PC-3 (cell line): Measurements from ENCODE around the gene LIMA1. TPM values are rescaled to one million over a fixed set of nuclear protein-coding genes. Genes with fewer than 3 reads are reported as not detected.
"Not testable (repeated sequence)": the region's sequence is repeated elsewhere in the genome, so short reads cannot be mapped to it uniquely, and the experiment has no call there.

Experiments
- ATAC-seq: fragments of 200-7000 bp; cut with Tn5 transposase; 2 replicates; pipeline ENCODE4 v1.9.1; 2020; ENCODE audit warnings: mild to moderate bottlenecking, moderate library complexity
- BruUV-seq: library from RNA; stranded (reverse); fragments of 400-500 nt; replicated peaks from 2 replicates; lab custom pipeline; 2021; lab: Mats Ljungman, UMichigan
- CTCF ChIA-PET: fragments of 300-600 bp; sonication (Branson Sonifier 250); formaldehyde crosslinking; loops from one replicate; lab custom pipeline; 2022; ENCODE audit warnings: antibody characterized with exemption; lab: Charles Lee
- POLR2A ChIA-PET: fragments of 300-600 bp; sonication (Branson Sonifier 250); formaldehyde crosslinking; loops from one replicate; lab custom pipeline; 2022; ENCODE audit warnings: antibody characterized with exemption; ENCODE audit not compliant: unreplicated experiment; lab: Charles Lee
- DNase-seq: peaks from one replicate; pipeline ENCODE4 v3.0.0-alpha.2; 2015
- H2AFZ ChIP-seq: fragments of 300-600 bp; sonication (generic); 2 replicates; pipeline ENCODE4 v1.6.0; 2016; ENCODE audit warnings: antibody characterized with exemption, low read length
- H3F3A ChIP-seq: fragments of 300-600 bp; sonication (generic); one replicate; pipeline ENCODE4 v1.6.0; 2017; ENCODE audit warnings: antibody characterized with exemption, low read length, control low read depth, mild to moderate bottlenecking; ENCODE audit not compliant: unreplicated experiment
- H3K27ac ChIP-seq: fragments of 300-600 bp; sonication (generic); 2 replicates; pipeline ENCODE4 v1.5.1; 2016; ENCODE audit warnings: mild to moderate bottlenecking, low read length
- H3K27me3 ChIP-seq: fragments of 300-600 bp; sonication (generic); 2 replicates; pipeline ENCODE4 v1.6.1; 2016; ENCODE audit warnings: low read length, mixed read lengths
- H3K36me3 ChIP-seq: fragments of 300-600 bp; sonication (generic); 2 replicates; pipeline ENCODE4 v1.6.1; 2016; ENCODE audit warnings: low read depth, mixed run types, low read length, mixed read lengths
- H3K4me1 ChIP-seq: fragments of 300-600 bp; sonication (generic); 2 replicates; pipeline ENCODE4 v1.5.1; 2016; ENCODE audit warnings: low read length; ENCODE audit not compliant: insufficient read depth
- H3K4me2 ChIP-seq: fragments of 300-600 bp; sonication (generic); 2 replicates; pipeline ENCODE4 v1.6.0; 2016; ENCODE audit warnings: low read length
- H3K4me3 ChIP-seq: fragments of 300-600 bp; sonication (generic); 2 replicates; pipeline ENCODE4 v1.5.1; 2016; ENCODE audit warnings: mild to moderate bottlenecking, low read length, mixed read lengths
- H3K79me2 ChIP-seq: fragments of 300-600 bp; sonication (generic); 2 replicates; pipeline ENCODE4 v1.6.1; 2017; ENCODE audit warnings: low read length, mixed read lengths
- H3K9ac ChIP-seq: fragments of 300-600 bp; sonication (generic); 2 replicates; pipeline ENCODE4 v1.6.0; 2016; ENCODE audit warnings: mild to moderate bottlenecking, low read length
- H3K9me2 ChIP-seq: fragments of 300-600 bp; sonication (generic); replicated peaks from 2 replicates; pipeline ENCODE4 v1.6.1; 2016; ENCODE audit warnings: mixed run types, low read length, mixed read lengths
- H3K9me3 ChIP-seq: fragments of 300-600 bp; sonication (generic); 2 replicates; pipeline ENCODE4 v1.6.1; 2016; ENCODE audit warnings: low read length, mixed read lengths
- H4K20me1 ChIP-seq: fragments of 300-600 bp; sonication (generic); 2 replicates; pipeline ENCODE4 v1.6.1; 2016; ENCODE audit warnings: low read length, mixed read lengths
- EZH2 ChIP-seq: fragments of 300-600 bp; sonication (generic); IDR thresholded peaks from one replicate; pipeline ENCODE4 v1.6.1; 2017; ENCODE audit warnings: antibody characterized with exemption, mild to moderate bottlenecking, low read length; ENCODE audit not compliant: unreplicated experiment
- EZH2phosphoT487 ChIP-seq: fragments of 300-600 bp; sonication (generic); IDR thresholded peaks from 2 replicates; pipeline ENCODE4 v1.6.1; 2018; ENCODE audit warnings: mild to moderate bottlenecking, antibody characterized with exemption, low read length, borderline replicate concordance
- intact Hi-C: fragments of 100-400 bp; cut with micrococcal nuclease; formaldehyde crosslinking; loops from 2 replicates; pipeline ENCODE4 v1.9.0; 2023
- total RNA-seq: library from RNA; depleted of rRNA; stranded (reverse); fragments of >200 nt; gene quantifications from 2 replicates; pipeline ENCODE4 v1.2.3, GENCODE V29; 2014
- TF ChIP-seq, protein P1 (sequence below): fragments of 300-600 bp; sonication (generic); conservative IDR thresholded peaks from 2 replicates; pipeline ENCODE4 v1.5.1; 2017; ENCODE audit warnings: antibody characterized with exemption, low read depth, mild to moderate bottlenecking, low read length

The LIMA1 gene
- total RNA-seq, 1 experiment from 2014 or later: 45.1 TPM

DNA sequence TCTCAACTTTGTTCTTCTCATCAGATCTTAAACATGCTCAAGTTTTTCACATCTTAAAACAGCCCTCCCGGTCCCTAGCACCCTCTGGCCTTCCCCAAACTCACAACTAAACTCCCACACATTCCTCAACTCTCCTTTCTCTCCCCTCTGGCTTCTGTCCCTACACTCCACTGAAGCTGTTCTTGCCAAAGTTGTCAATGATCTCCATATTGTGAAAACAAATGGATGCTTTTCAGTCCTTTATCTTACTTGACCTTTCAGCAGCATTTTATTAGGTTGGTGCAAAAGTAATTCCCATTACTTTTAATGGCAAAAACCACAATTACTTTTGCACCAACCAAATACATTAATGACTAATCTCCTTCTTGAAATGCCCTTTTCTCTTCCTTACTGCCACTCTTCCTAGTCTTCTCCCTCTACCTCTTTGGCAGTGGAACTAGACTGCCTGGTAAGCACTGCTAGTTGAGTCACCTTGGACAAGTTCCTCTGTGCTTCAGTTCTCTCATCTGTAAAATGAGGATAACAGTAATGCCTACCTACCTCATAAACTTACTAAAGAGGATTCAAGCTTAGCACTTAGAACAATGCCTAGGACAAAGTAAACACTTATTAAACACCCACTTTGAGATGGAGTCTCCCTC lies 132.2 kb downstream of the LIMA1 start:
- H3K27me3 ChIP-seq: no peaks in the 10 kb centered on the region
- H3K36me3 ChIP-seq: no peaks in the 10 kb centered on the region
- BruUV-seq: no TSS peak
- ATAC-seq (peak; percentile 73), DNase-seq (peak; percentile 46)
- no peaks in the 10 kb centered on the region for H3K4me1 ChIP-seq
- H3K4me3 ChIP-seq: no peak overlapping the region
- H2AFZ ChIP-seq: no peak overlapping the region
- intact Hi-C loops: no loop called here
- H3K27ac ChIP-seq: no peak overlapping the region
- no peaks in the 10 kb centered on the region for H3K9me2 ChIP-seq
- no peaks in the 10 kb centered on the region for H4K20me1 ChIP-seq
- no peak overlapping the region for H3K9ac ChIP-seq
- TF ChIP-seq EZH2 (no peak), EZH2phosphoT487 (no peak)
- TF ChIP-seq, protein P1, sequence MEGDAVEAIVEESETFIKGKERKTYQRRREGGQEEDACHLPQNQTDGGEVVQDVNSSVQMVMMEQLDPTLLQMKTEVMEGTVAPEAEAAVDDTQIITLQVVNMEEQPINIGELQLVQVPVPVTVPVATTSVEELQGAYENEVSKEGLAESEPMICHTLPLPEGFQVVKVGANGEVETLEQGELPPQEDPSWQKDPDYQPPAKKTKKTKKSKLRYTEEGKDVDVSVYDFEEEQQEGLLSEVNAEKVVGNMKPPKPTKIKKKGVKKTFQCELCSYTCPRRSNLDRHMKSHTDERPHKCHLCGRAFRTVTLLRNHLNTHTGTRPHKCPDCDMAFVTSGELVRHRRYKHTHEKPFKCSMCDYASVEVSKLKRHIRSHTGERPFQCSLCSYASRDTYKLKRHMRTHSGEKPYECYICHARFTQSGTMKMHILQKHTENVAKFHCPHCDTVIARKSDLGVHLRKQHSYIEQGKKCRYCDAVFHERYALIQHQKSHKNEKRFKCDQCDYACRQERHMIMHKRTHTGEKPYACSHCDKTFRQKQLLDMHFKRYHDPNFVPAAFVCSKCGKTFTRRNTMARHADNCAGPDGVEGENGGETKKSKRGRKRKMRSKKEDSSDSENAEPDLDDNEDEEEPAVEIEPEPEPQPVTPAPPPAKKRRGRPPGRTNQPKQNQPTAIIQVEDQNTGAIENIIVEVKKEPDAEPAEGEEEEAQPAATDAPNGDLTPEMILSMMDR: no peak
- H3K79me2 ChIP-seq: no peaks in the 10 kb centered on the region
- H3F3A ChIP-seq: no peaks in the 10 kb centered on the region
- CTCF ChIA-PET: no interaction called here
- H3K9me3 ChIP-seq: no peaks in the 10 kb centered on the region
- H3K4me2 ChIP-seq: no peak overlapping the region
- POLR2A ChIA-PET: no interaction called here

DNA sequence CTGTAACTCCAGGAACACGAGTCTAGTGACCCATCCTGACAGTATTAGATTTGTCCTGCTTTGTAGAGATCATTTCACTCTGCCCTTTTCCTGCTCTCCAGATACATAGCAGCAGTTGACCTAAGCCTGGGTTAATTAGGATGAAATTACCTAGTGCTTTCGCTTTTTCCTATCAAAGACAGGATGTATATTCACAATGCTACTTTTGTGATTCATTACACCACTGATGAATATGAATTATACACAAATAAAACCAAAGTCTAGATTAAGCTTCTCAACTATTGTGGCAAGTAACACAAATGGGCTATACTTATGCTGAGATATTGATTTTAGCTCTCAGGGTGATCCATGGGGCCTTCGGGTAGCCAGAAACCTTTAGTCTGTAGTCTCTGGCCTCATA lies 134.0 kb downstream of the LIMA1 start:
- intact Hi-C loops: no loop called here
- H3F3A ChIP-seq: no peaks in the 10 kb centered on the region
- TF ChIP-seq EZH2: no peak
- no peak for TF ChIP-seq EZH2phosphoT487
- TF ChIP-seq, protein P1: no peak
- no peaks in the 10 kb centered on the region for H3K9me2 ChIP-seq
- no peak overlapping the region for H3K4me3 ChIP-seq
- no peaks in the 10 kb centered on the region for H4K20me1 ChIP-seq
- H3K9me3 ChIP-seq: no peaks in the 10 kb centered on the region
- H3K27me3 ChIP-seq: no peaks in the 10 kb centered on the region
- H2AFZ ChIP-seq: no peak overlapping the region
- ChIA-PET CTCF (interaction anchor here (0.6 kb wide), 1 partner anchor 27 kb away, joined by 4 read pairs; no protein-coding TSS in a partner anchor), POLR2A (no interaction called here)
- BruUV-seq: no TSS peak
- no peak for DNase-seq
- ATAC-seq: no peak
- H3K79me2 ChIP-seq: no peaks in the 10 kb centered on the region
- H3K9ac ChIP-seq: no peak overlapping the region
- H3K4me1 ChIP-seq: no peaks in the 10 kb centered on the region
- H3K27ac ChIP-seq: no peak overlapping the region
- no peak overlapping the region for H3K4me2 ChIP-seq
- H3K36me3 ChIP-seq: no peaks in the 10 kb centered on the region

DNA sequence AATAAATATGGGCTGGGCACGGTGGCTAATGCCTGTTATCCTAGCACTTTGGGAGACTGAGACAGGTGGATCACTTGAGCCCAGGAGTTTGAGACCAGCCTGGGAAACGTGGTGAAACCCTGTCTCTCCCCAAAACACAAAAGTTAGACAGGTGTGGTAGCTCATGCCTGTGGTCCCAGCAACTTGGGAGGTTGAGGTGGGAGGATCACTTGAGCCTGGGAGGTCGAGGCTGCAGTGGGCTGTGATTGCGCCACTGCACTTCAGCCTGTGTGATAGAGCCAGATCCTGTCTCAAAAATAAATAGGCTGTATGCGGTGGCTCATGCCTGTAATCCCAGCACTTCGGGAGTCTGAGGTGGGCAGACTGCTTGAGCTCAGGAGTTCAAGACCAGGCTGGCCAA lies 135.3 kb downstream of the LIMA1 start:
- BruUV-seq, H3K4me3 ChIP-seq, H3F3A ChIP-seq, H3K79me2 ChIP-seq, H4K20me1 ChIP-seq, intact Hi-C loops, H3K36me3 ChIP-seq, H3K4me1 ChIP-seq, H3K9me2 ChIP-seq, CTCF ChIA-PET, H3K27me3 ChIP-seq, POLR2A ChIA-PET, H3K4me2 ChIP-seq, H3K9me3 ChIP-seq, H3K27ac ChIP-seq, DNase-seq, ATAC-seq, H3K9ac ChIP-seq, H2AFZ ChIP-seq: not testable (repeated sequence)
